Activated CD4-positive, CD25-positive, alpha-beta regulatory T cell treated with anti-CD3 and anti-CD28 coated beads, Interleukin-2, amount 50 U/mL, for 24 hours (primary cell): ENCODE results near the gene LCT.
"Not testable (repeated sequence)": the region's sequence is repeated elsewhere in the genome, so short reads cannot be mapped to it uniquely, and the experiment has no call there.

Experiments used
- ATAC-seq, 2 donors: fragments of 150-1000 bp; cut with Tn5 transposase; one replicate each; pipeline ENCODE4 v1.10.0; 2021; ENCODE audit warnings: mild to moderate bottlenecking in 1 of 2, moderate library complexity in 1 of 2

LCT gene

DNA sequence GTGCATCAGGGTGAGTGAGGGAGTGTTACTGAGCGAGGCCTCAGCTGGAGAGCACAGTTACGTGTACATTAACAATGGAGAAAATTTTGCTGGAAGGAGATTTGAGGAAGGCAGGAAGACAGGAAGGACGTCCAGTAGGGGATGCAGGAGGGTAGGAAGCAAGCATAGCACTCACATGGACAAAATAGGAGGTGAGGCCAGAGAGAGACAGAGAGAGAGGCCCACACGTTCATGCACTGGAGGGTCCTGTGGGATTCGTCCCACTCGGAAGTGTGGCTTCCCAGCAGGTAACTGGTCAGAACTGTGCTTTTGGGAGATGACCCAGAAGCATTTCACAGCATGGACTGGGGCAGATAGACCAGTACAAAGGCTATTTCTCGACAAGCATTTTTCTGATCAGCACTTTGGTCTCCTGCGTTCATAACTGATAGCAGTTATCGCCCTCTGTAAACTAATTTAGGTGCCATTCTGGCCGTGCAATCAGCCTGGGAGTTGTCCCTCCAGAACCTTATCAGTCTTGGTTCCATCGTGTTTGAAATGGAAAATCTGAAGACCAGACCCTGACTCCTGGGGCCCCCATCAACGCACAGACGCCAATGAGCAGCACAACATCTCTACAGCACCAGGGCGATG lies 5.7 kb downstream of the LCT start:
- no peak for ATAC-seq

- ATAC-seq: no peak
These were observed 7.4 kb downstream of the LCT start for GRCh38 chr2:135829378-135830135.

- ATAC-seq: no peak
These were observed 10.4 kb downstream of the LCT start for GRCh38 chr2:135826544-135826943.

GRCh38 chr2:135825550-135826176 lies 11.3 kb downstream of the LCT start:
- ATAC-seq: no peak

- no peak for ATAC-seq
These were observed 11.9 kb downstream of the LCT start for GRCh38 chr2:135825131-135825530.

DNA sequence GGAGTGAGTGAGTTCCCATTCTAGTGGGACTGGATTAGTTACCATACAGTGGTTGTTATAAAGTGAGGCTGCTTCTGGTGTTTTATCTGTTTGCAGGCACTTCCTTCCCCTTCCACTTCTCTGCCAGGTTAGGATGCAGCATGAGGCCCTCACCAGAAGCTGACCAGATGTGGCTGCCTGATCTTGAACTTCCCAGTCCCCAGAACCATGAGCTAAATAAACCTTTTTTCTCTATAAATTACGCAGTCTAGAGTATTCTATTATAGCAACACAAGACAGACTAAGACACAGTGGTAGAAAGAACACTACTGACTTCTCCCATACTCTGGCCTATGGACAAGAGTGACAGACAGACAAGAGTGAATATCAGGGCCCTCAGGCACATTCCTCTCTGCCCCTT lies 14.1 kb downstream of the LCT start:
- no peak for ATAC-seq

- ATAC-seq: no peak
These were observed 15.8 kb downstream of the LCT start for GRCh38 chr2:135821190-135821589.

- ATAC-seq: peak; percentile 96 to 97
These were observed 16.9 kb downstream of the LCT start for GRCh38 chr2:135820003-135820618.

- no peak for ATAC-seq
These were observed 17.9 kb downstream of the LCT start for GRCh38 chr2:135818937-135819610.

DNA sequence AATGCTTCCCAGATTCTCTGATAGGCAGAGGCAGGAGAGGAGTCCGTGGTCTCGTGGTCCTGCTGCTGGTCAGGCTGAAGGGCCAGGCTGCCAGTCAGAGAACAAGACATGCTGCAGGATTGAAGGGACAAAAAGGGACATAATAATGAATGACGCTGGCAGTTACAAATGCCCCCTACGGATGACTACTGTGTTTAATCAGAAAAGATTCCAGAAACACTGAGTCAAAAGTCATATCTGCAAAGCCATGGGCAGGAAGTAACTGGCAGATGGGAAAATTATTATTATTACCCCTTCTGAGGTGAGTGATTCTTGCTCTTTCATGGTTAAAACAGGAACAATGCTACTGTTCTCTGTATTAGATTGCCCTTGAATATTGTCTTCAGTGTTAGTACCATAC lies 19.0 kb downstream of the LCT start:
- no peak for ATAC-seq

- ATAC-seq: no peak
These were observed 19.5 kb downstream of the LCT start for GRCh38 chr2:135817466-135817865.

- peak; percentile 22 to 32 for ATAC-seq
These were observed 21.7 kb downstream of the LCT start for GRCh38 chr2:135815269-135815668.

DNA sequence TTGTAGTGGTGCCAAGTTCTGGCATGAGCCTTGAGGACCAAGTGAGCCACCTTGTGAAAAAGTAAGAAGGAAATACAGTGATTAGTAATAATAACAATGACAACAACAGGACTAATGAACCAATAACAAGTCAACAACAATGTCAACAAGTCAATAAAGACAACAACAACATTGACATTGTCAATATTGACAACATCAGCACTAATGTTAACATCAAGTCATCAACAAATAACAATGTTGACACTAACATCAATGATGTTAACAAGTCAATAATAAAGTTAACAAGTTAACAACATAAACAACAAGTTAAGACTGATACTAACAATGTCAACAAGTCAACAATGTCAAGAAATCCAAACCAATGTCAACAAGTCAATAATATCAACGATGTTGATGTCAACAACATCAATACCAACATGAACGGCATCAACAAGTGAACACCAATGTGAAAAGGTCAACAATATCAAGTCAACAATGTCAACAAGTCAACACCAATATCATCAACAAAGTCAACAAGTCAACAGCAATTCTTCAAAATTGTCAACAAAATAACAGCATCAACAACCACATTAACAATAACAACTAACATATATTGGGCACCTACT lies 24.0 kb downstream of the LCT start:
- ATAC-seq: no peak

- not testable (repeated sequence) for ATAC-seq
These were observed 29.1 kb downstream of the LCT start for GRCh38 chr2:135807874-135808273.

DNA sequence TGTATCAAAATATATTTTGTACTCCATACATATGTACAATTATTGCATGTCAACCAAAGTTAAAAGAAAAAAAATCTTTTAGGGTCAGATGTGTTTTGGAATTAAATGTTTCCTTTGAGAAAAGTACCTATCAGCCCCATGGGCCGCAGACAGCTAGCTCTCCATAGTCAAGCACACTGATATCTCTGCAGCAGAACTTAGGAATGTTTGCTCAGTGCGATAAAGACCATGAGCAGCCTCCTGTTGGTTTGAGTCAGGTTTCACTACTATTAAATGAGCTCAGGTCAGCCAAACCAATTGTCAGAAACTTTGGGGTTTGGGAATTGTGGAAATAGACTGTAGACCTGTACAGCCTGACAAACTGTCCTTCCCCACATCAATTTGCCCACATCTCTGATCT lies 33.7 kb downstream of the LCT start:
- no peak for ATAC-seq

GRCh38 chr2:135802350-135802749 lies 34.6 kb downstream of the LCT start:
- no peak for ATAC-seq

DNA sequence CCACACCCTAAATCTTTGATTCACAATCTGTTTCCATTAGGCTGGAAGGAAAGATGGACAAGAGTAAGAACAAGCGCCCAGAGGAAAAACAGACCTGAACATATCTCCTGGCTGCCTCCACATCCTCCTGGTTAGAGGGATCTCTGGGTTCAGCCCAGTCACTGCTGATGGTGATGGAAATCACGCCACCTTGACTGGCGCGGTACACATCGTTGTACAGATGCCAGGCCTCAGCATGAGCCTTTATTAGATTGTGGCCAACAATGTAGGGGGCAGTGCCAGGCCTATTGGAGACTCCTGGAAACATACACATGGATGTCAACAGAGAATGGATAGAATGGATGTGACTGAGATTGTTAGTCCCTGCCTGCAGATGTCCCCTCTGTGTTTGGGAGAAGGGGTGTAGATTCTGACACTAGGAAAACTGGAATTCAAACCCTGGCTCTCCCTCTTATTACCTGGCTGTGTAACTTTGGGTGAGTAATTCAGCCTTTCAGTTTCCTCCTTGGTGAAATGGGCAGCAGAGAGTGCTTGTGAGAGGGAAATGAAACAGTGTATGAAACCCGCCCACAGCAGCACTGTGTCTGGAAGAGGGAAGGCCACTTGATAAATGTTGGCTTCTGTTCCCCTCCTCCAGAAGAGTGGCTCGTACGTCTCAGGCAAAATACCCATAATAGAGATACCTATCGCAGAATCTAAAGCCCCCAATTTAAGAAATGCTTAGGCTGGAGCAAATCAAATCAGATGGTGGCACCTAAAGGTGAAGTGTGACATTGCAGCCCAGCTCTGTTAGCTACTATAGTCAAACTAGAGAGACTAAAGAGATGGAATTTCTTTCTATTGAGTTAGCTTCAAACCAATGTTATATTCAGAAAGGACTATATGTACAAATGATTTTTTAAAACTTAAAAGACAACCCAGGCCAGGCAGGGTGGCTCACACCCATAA lies 36.2 kb downstream of the LCT start:
- no peak for ATAC-seq

GRCh38 chr2:135799738-135800137 lies 37.2 kb downstream of the LCT start:
- no peak for ATAC-seq

- no peak for ATAC-seq
These were observed 38.2 kb downstream of the LCT start for GRCh38 chr2:135798762-135799161.

GRCh38 chr2:135798275-135798705 lies 38.7 kb downstream of the LCT start:
- no peak for ATAC-seq
